Neural crest cell (in vitro differentiated cells): ENCODE measurements around the gene DMWD. TPM values are rescaled to one million over a fixed set of nuclear protein-coding genes. Genes with fewer than 3 reads are reported as not detected.

Source experiments
- DNase-seq: peaks from one replicate; pipeline ENCODE4 v3.0.0; 2021; ENCODE audit warnings: low read depth, mixed read lengths, low spot score
- H3K27ac Mint-ChIP-seq: one replicate; pipeline ENCODE4 v1.8.0; 2021; ENCODE audit warnings: mild to moderate bottlenecking, mixed read lengths; ENCODE audit not compliant: unreplicated experiment
- H3K27me3 Mint-ChIP-seq: 2 replicates; pipeline ENCODE4 v1.8.0; 2021; ENCODE audit warnings: low read depth, mild to moderate bottlenecking, mixed read lengths
- H3K36me3 Mint-ChIP-seq: 2 replicates; pipeline ENCODE4 v1.8.0; 2021; ENCODE audit warnings: low read depth, mild to moderate bottlenecking, mixed read lengths
- H3K4me1 Mint-ChIP-seq: 2 replicates; pipeline ENCODE4 v1.8.0; 2021; ENCODE audit warnings: mixed read lengths
- H3K4me3 Mint-ChIP-seq: one replicate; pipeline ENCODE4 v1.8.0; 2021; ENCODE audit warnings: mild to moderate bottlenecking, mixed read lengths
- H3K9me3 Mint-ChIP-seq: 2 replicates; pipeline ENCODE4 v1.8.0; 2021; ENCODE audit warnings: mixed read lengths
- total RNA-seq: library from RNA; stranded (reverse); gene quantifications from 2 replicates; pipeline ENCODE4 v1.2.1, GENCODE V29; 2021
- TF ChIP-seq, protein P1 (sequence below): fragments of 200-600 bp; sonication (generic); conservative IDR thresholded peaks from 2 replicates; pipeline ENCODE4 v1.5.0; 2021; ENCODE audit warnings: antibody characterized with exemption, mild to moderate bottlenecking

Gene DMWD
- total RNA-seq, 1 donor from 2014 or later, result 110 TPM

DNA sequence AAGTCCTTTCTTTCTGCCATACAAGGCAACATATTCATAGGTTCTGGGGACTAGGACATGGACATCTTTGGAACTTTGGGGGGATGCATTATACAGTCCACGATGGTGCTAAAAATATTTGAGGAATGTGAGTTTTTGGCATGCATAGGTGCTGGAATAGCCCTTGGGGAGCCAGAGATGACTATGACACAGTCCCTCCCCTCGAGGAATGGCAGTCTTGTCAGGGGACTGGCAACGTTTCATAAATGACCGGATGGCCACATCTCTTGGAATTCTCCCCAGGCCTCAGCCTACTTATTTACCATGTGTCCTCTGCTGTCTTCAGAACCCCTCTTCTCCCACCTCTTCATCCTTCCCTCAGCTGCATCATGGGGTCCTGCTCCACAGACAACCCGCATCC lies 45.8 kb downstream of the DMWD start:
- Mint-ChIP-seq H3K4me1 (no peaks in the 10 kb centered on the region), H3K9me3 (no peaks in the 10 kb centered on the region), H3K4me3 (no peak overlapping the region), H3K27me3 (no peaks in the 10 kb centered on the region), H3K27ac (no peak overlapping the region), H3K36me3 (no peaks in the 10 kb centered on the region)
- DNase-seq, result no peak
- TF ChIP-seq, protein P1, sequence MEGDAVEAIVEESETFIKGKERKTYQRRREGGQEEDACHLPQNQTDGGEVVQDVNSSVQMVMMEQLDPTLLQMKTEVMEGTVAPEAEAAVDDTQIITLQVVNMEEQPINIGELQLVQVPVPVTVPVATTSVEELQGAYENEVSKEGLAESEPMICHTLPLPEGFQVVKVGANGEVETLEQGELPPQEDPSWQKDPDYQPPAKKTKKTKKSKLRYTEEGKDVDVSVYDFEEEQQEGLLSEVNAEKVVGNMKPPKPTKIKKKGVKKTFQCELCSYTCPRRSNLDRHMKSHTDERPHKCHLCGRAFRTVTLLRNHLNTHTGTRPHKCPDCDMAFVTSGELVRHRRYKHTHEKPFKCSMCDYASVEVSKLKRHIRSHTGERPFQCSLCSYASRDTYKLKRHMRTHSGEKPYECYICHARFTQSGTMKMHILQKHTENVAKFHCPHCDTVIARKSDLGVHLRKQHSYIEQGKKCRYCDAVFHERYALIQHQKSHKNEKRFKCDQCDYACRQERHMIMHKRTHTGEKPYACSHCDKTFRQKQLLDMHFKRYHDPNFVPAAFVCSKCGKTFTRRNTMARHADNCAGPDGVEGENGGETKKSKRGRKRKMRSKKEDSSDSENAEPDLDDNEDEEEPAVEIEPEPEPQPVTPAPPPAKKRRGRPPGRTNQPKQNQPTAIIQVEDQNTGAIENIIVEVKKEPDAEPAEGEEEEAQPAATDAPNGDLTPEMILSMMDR, result no peak

DNA sequence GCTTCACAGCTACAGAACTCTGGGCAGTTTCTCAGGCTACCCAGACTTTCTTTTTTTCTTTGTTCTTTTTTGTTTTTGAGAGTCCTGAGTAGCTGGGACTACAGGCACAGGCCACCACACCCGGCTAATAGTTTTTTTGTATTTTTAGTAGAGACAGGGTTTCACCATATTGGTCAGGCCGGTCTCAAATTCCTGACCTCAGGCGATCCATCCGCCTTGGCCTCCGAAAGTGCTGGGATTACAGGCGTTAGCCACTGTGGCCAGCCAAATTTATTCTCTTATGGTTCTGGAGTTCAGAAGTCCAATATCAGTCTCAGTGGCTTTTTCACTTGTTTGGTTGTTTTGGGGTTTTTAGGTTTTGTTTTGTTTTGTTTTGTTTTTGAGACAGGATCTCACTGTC lies 47.0 kb downstream of the DMWD start:
- Mint-ChIP-seq H3K4me1 (no peaks in the 10 kb centered on the region), H3K36me3 (no peaks in the 10 kb centered on the region)
- DNase-seq, result no peak

DNA sequence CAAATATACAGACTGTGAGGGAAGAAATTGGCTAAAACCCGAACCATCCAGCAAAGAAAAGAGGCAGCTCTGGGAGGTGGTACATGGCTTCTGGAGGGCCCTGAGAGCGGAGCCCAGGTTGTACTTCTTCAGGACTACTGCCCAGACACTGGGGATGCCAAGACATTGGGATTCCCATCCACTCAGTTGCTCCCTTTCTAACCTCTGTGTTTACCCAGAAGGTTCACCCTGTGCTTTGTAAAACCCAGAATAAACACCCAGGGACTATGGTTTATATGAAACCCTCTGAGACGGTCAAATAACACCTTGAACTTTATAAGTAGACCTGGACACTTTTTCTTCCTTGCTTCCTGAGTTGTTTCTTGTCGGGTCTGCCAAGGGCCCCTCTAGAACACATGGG lies 49.7 kb downstream of the DMWD start:
- TF ChIP-seq, protein P1, result no peak
- H3K4me1 Mint-ChIP-seq, result no peaks in the 10 kb centered on the region
- no peaks in the 10 kb centered on the region for H3K27me3 Mint-ChIP-seq
- DNase-seq, result no peak
- no peaks in the 10 kb centered on the region for H3K9me3 Mint-ChIP-seq
- H3K27ac Mint-ChIP-seq, result no peak overlapping the region
- H3K4me3 Mint-ChIP-seq, result no peak overlapping the region
- no peaks in the 10 kb centered on the region for H3K36me3 Mint-ChIP-seq

More for the DNA sequence above, 47.0 kb downstream of the DMWD start:
- TF ChIP-seq, protein P1, result no peak
- no peak overlapping the region for H3K4me3 Mint-ChIP-seq
- no peaks in the 10 kb centered on the region for H3K9me3 Mint-ChIP-seq
- no peaks in the 10 kb centered on the region for H3K27me3 Mint-ChIP-seq
- H3K27ac Mint-ChIP-seq, result peak overlapping the region; percentile 43

DNA sequence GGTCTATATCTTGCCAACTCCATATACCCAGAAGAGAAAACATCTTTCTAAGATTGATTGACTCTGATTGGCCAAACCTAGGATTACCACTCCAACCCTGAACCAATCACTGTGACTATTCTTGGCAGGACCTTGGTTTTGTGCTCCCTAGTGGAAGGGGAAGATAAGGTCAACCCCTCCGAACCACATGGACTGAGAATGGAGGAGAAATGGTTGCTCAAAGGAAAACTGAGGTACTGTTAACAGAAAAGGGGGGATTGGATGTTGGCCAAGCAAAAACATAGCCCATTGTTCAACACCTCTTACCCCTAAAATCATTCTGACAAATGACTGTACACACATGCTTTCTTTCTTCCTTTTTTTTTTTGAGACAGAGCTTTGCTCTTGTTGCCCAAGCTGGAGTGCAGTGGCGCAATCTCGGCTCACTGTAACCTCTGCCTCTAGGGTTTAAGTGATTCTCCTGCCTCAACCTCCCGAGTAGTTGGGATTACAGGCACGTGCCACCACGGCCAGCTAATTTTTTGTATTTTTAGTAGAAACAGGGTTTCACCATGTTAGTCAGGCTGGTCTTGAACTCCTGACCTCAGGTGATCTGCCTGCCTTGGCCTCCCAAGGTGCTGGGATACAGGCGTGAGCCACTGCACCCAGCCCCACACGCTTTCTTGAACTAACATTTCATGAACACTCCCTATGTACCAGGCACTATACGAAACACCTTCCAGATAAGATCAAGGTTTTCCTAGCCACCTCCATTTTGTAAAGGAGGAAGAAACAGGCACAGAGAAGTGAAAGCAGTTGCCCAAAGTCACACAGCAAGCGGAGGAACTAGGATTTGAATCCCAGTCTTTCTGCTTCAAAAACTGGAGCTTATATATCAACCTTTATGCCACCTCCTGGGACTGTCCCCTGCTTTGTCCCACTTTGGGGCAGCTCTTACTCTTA lies 52.9 kb downstream of the DMWD start:
- H3K9me3 Mint-ChIP-seq, result no peaks in the 10 kb centered on the region
- H3K4me1 Mint-ChIP-seq, result no peaks in the 10 kb centered on the region
- H3K27ac Mint-ChIP-seq, result no peak overlapping the region
- H3K27me3 Mint-ChIP-seq, result no peaks in the 10 kb centered on the region
- H3K4me3 Mint-ChIP-seq, result no peak overlapping the region
- no peak for DNase-seq
- H3K36me3 Mint-ChIP-seq, result no peaks in the 10 kb centered on the region
- TF ChIP-seq, protein P1, result no peak

DNA sequence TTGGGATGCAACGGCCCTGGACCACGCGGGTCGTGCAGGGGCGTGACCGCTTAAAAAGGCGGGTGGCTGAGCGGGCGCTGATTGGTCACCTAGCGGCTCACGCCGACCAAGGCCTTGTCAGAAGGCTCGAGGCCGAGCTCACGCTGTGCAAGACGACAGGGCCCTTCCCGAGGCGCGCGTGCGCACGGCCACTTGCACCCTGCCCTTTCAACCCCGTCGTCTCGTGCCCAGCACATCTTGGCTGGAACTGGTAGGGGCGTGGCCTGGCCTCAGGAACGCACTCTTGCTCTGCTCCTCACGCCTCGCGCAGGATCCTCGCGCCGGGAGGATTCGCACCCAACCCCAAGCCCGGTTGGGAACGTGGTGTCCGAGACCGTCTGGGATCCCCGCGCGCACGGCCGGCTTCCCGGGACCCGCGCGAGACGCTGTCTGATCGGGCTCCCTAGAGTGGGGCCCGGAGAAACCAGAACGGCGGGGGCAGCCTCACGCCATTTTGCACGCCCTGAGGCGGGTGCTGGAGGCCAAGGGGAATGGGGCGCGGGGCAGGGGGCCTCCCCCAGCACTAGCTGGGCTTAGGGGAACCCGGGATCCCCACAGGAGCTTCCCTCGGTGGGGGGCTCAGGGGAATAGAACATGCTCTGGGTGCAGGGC lies 59.4 kb downstream of the DMWD start, which contains the start of gene MEIOSIN:
TSS of gene MEIOSIN (plus strand) at position 280 of the 651 bp plus-strand sequence. CDS start 1,938 bp downstream, outside the sequence.
- Mint-ChIP-seq H3K4me3 (peak within 1 kb of the TSS; percentile 61), H3K27me3 (no peaks in the 10 kb centered on the region), H3K4me1 (peaks cover 19% of the 10 kb centered on the region), H3K27ac (peak within 1 kb of the TSS; percentile 67), H3K9me3 (no peaks in the 10 kb centered on the region), H3K36me3 (no peaks in the 10 kb centered on the region)
- TF ChIP-seq, protein P1, result no peak
- no peak for DNase-seq

Other genes starting within 250 kb of the DMWD start
- 14.8 and 15.7 TPM in 2 replicates for gene OPA3, start 208.0 kb downstream of the DMWD start, total RNA-seq
- not detected in 2 replicates for gene GPR4, start 190.6 kb downstream of the DMWD start, total RNA-seq
- 15.0 and 20.2 TPM in 2 replicates for gene EML2, start 153.4 kb downstream of the DMWD start, total RNA-seq
- gene GIPR, start 124.6 kb downstream of the DMWD start, total RNA-seq, result 0.96 and 1.0 TPM in 2 replicates
- gene SNRPD2, start 100.9 kb downstream of the DMWD start, total RNA-seq, result 635 and 666 TPM in 2 replicates
- 11.4 and 11.8 TPM in 2 replicates for gene QPCTL, start 100.2 kb downstream of the DMWD start, total RNA-seq
- 27.2 and 30.3 TPM in 2 replicates for gene FBXO46, start 61.9 kb downstream of the DMWD start, total RNA-seq
- not detected in 2 replicates for gene MEIOSIN, start 59.4 kb downstream of the DMWD start, total RNA-seq
- 36.8 and 38.6 TPM in 2 replicates for gene SIX5, start 23.6 kb downstream of the DMWD start, total RNA-seq
- gene DMPK, start 10.4 kb downstream of the DMWD start, total RNA-seq, result 114 and 118 TPM in 2 replicates
- 0.32 and 0.44 TPM in 2 replicates for gene RSPH6A, start 22.5 kb upstream of the DMWD start, total RNA-seq
- gene SYMPK, start 70.3 kb upstream of the DMWD start, total RNA-seq, result 105 and 115 TPM in 2 replicates
- gene FOXA3, start 71.5 kb upstream of the DMWD start, total RNA-seq, result not detected in 2 replicates
- 28.6 and 33.1 TPM in 2 replicates for gene IRF2BP1, start 93.3 kb upstream of the DMWD start, total RNA-seq
- gene MYPOP, start 109.8 kb upstream of the DMWD start, total RNA-seq, result 9.1 and 9.6 TPM in 2 replicates
- not detected in 2 replicates for gene NANOS2, start 121.9 kb upstream of the DMWD start, total RNA-seq
- gene NOVA2, start 181.0 kb upstream of the DMWD start, total RNA-seq, result 25.5 and 25.6 TPM in 2 replicates
- gene CCDC61, start 202.6 kb upstream of the DMWD start, total RNA-seq, result 17.6 and 18.1 TPM in 2 replicates
- not detected in 2 replicates for gene PGLYRP1, start 230.2 kb upstream of the DMWD start, total RNA-seq
- 0.45 and 0.70 TPM in 2 replicates for gene IGFL4, start 248.2 kb upstream of the DMWD start, total RNA-seq